Activated B cell treated with CpG ODN at 0.5 μM for 24 hours (primary cell): ENCODE measurements around the gene SIGLEC11. TPM values are rescaled to one million over a fixed set of nuclear protein-coding genes. Genes with fewer than 3 reads are reported as not detected.

ENCODE experiments used
- ATAC-seq: fragments of 200-7000 bp; cut with Tn5 transposase; one replicate; pipeline ENCODE4 v1.10.0; 2021; ENCODE audit warnings: low read depth, mild to moderate bottlenecking, moderate library complexity
- CTCF ChIA-PET: fragments of 350-600 bp; sonication (Branson Sonifier 250); formaldehyde crosslinking; loops from one replicate; lab custom pipeline; 2021; ENCODE audit warnings: antibody characterized with exemption; lab: Charles Lee
- POLR2A ChIA-PET: fragments of 350-600 bp; sonication (Branson Sonifier 250); formaldehyde crosslinking; loops from one replicate; lab custom pipeline; 2021; ENCODE audit warnings: antibody characterized with exemption; lab: Charles Lee
- DNase-seq: peaks from one replicate; pipeline ENCODE4 v3.0.0; 2022
- H3K27ac Mint-ChIP-seq: one replicate; pipeline ENCODE4 v1.8.0; 2020; ENCODE audit warnings: mixed read lengths
- H3K27me3 Mint-ChIP-seq: one replicate; pipeline ENCODE4 v1.8.0; 2021; ENCODE audit warnings: mixed read lengths
- H3K36me3 Mint-ChIP-seq: one replicate; pipeline ENCODE4 v1.8.0; 2021; ENCODE audit warnings: low read depth, mixed read lengths
- H3K4me1 Mint-ChIP-seq: one replicate; pipeline ENCODE4 v1.8.0; 2021; ENCODE audit warnings: mixed read lengths
- H3K4me3 Mint-ChIP-seq: one replicate; pipeline ENCODE4 v1.8.0; 2020; ENCODE audit warnings: mild to moderate bottlenecking, mixed read lengths
- H3K9me3 Mint-ChIP-seq: one replicate; pipeline ENCODE4 v1.8.0; 2020; ENCODE audit warnings: mixed read lengths
- CTCF ChIP-seq: fragments of 200-600 bp; IDR thresholded peaks from one replicate; pipeline ENCODE4 v1.8.0; 2022; ENCODE audit warnings: antibody characterized with exemption, mild to moderate bottlenecking
- intact Hi-C: fragments of 100-400 bp; cut with micrococcal nuclease; formaldehyde crosslinking; loops from one replicate; pipeline ENCODE4 v1.15.1; 2024
- total RNA-seq: library from RNA; stranded (reverse); gene quantifications from 2 replicates; pipeline ENCODE4 v1.2.3, GENCODE V29; 2022

The SIGLEC11 gene
- total RNA-seq, 1 donor from 2014 or later = not detected

- ATAC-seq (no peak), DNase-seq (no peak)
- peaks cover 14% of the 10 kb centered on the region for H3K27me3 Mint-ChIP-seq
- peaks cover 13% of the 10 kb centered on the region for H3K4me1 Mint-ChIP-seq
- POLR2A ChIA-PET = no interaction called here
- no peak overlapping the region for H3K27ac Mint-ChIP-seq
- TF ChIP-seq CTCF = no peak
- CTCF ChIA-PET = interaction anchor here (1.3 kb wide), 1 partner anchor 84 kb away, joined by 3 read pairs; the partner anchor contains the start of gene VRK3
- no peaks in the 10 kb centered on the region for H3K36me3 Mint-ChIP-seq
- H3K9me3 Mint-ChIP-seq = peaks cover 2% of the 10 kb centered on the region
- no peak overlapping the region for H3K4me3 Mint-ChIP-seq
- intact Hi-C loops = no loop called here
These were observed 20.5 kb downstream of the SIGLEC11 start for GRCh38 chr19:49940482-49940791.

- H3K9me3 Mint-ChIP-seq = peaks cover 2% of the 10 kb centered on the region
- H3K4me1 Mint-ChIP-seq = peaks cover 9% of the 10 kb centered on the region
- ATAC-seq (no peak), DNase-seq (no peak)
- intact Hi-C loops = no loop called here
- H3K27me3 Mint-ChIP-seq = peaks cover 14% of the 10 kb centered on the region
- ChIA-PET CTCF (interaction anchor here (0.6 to 1.3 kb wide), 4 partner anchors 39 to 707 kb away, joined by 3 read pairs; partner anchors contain the start of gene VRK3), POLR2A (no interaction called here)
- H3K36me3 Mint-ChIP-seq = no peaks in the 10 kb centered on the region
- no peak overlapping the region for H3K27ac Mint-ChIP-seq
- no peak for TF ChIP-seq CTCF
- H3K4me3 Mint-ChIP-seq = no peak overlapping the region
These were observed 21.1 kb downstream of the SIGLEC11 start for GRCh38 chr19:49939721-49940481.

- H3K4me3 Mint-ChIP-seq = no peak overlapping the region
- no peak overlapping the region for H3K27ac Mint-ChIP-seq
- intact Hi-C loops = no loop called here
- no peak for ATAC-seq
- peaks cover 11% of the 10 kb centered on the region for H3K27me3 Mint-ChIP-seq
- H3K36me3 Mint-ChIP-seq = peaks cover 3% of the 10 kb centered on the region
- no peaks in the 10 kb centered on the region for H3K9me3 Mint-ChIP-seq
- TF ChIP-seq CTCF = no peak
- DNase-seq = no peak
- ChIA-PET CTCF (interaction anchor here (0.9 to 1.5 kb wide), 6 partner anchors 11 to 197 kb away, joined by 3 to 5 read pairs (median 3); no protein-coding TSS in a partner anchor), POLR2A (interaction anchor here (2.1 kb wide), 1 partner anchor 9 kb away, joined by 7 read pairs; the partner anchor contains the start of genes ATF5 and NUP62)
- peaks cover 6% of the 10 kb centered on the region for H3K4me1 Mint-ChIP-seq
These were observed 22.3 kb downstream of the SIGLEC11 start for GRCh38 chr19:49938662-49939061.

GRCh38 chr19:49937750-49938381 is 23.1 kb downstream of the SIGLEC11 start:
- peaks cover 6% of the 10 kb centered on the region for H3K4me1 Mint-ChIP-seq
- H3K4me3 Mint-ChIP-seq = no peak overlapping the region
- intact Hi-C loops = loop anchor here (1.0 kb wide), 1 partner anchor 45 kb away; no protein-coding TSS in a partner anchor
- peak; percentile 80 for DNase-seq
- peaks cover 8% of the 10 kb centered on the region for H3K36me3 Mint-ChIP-seq
- no peaks in the 10 kb centered on the region for H3K9me3 Mint-ChIP-seq
- ChIA-PET CTCF (interaction anchor here (0.7 to 1.5 kb wide), 10 partner anchors 10 to 886 kb away, joined by 3 to 6 read pairs (median 3); no protein-coding TSS in a partner anchor), POLR2A (interaction anchor here (1.0 to 2.1 kb wide), 2 partner anchors 8 to 47 kb away, joined by 3 to 7 read pairs; partner anchors contain the start of genes ATF5 and NUP62)
- ATAC-seq = peak; percentile 83
- no peak overlapping the region for H3K27ac Mint-ChIP-seq
- TF ChIP-seq CTCF = peak; percentile 79
- H3K27me3 Mint-ChIP-seq = peaks cover 4% of the 10 kb centered on the region

GRCh38 chr19:49936549-49936948 is 24.4 kb downstream of the SIGLEC11 start:
- Mint-ChIP-seq H3K4me1 (peaks cover 7% of the 10 kb centered on the region), H3K36me3 (peaks cover 19% of the 10 kb centered on the region), H3K27ac (no peak overlapping the region), H3K9me3 (no peaks in the 10 kb centered on the region), H3K27me3 (peaks cover 3% of the 10 kb centered on the region), H3K4me3 (no peak overlapping the region)
- intact Hi-C loops = no loop called here
- DNase-seq (no peak), ATAC-seq (no peak)
- ChIA-PET CTCF (interaction anchor here (1.0 kb wide), 1 partner anchor 14 kb away, joined by 3 read pairs; no protein-coding TSS in a partner anchor), POLR2A (interaction anchor here (0.6 kb wide), 1 partner anchor 607 kb away, joined by 5 read pairs; no protein-coding TSS in a partner anchor)
- TF ChIP-seq CTCF = no peak
